B cell (primary cell): ENCODE data around the gene VAC14. TPM values are rescaled to one million over a fixed set of nuclear protein-coding genes. Genes with fewer than 3 reads are reported as not detected.

ENCODE experiments used
- ATAC-seq: fragments of 200-7000 bp; cut with Tn5 transposase; one replicate; pipeline ENCODE4 v1.10.0; 2021; ENCODE audit warnings: low read depth, mild to moderate bottlenecking, moderate number of reproducible peaks, moderate library complexity
- CTCF ChIA-PET: fragments of 350-600 bp; sonication (Branson Sonifier 250); formaldehyde crosslinking; loops from one replicate; lab custom pipeline; 2021; ENCODE audit warnings: antibody characterized with exemption, inconsistent platforms; lab: Charles Lee
- POLR2A ChIA-PET: fragments of 350-600 bp; sonication (Branson Sonifier 250); formaldehyde crosslinking; loops from one replicate; lab custom pipeline; 2021; ENCODE audit warnings: antibody characterized with exemption; lab: Charles Lee
- DNase-seq: peaks from one replicate; pipeline ENCODE4 v3.0.0; 2013
- H2AFZ ChIP-seq: 2 replicates; pipeline ENCODE4 v1.6.1; 2012; ENCODE audit warnings: mild to moderate bottlenecking, low read depth, low read length; ENCODE audit not compliant: insufficient read depth, poor library complexity, severe bottlenecking
- H3K27ac ChIP-seq, 2 donors: 1 replicate in 1 of 2; 2 replicates in 1 of 2; pipeline ENCODE4 v1.5.1; 2012 to 2013; ENCODE audit warnings: low read length in 2 of 2, mild to moderate bottlenecking in 2 of 2, moderate library complexity in 1 of 2
- H3K27me3 ChIP-seq, 4 experiments: fragments of 200-600 bp in 1 of 4; sonication (generic) in 1 of 4; replicated peaks in 1 of 4; 1 replicate in 2 of 4; 2 replicates in 2 of 4; pipeline versions ENCODE4 v1.6.1 to v1.7.0; 2013 to 2016; ENCODE audit warnings: low read length in 3 of 4, mild to moderate bottlenecking in 2 of 4, mixed read lengths in 1 of 4, moderate library complexity in 1 of 4; ENCODE audit not compliant: insufficient read depth in 4 of 4, control insufficient read depth in 3 of 4; ENCODE audit errors: control extremely low read depth in 1 of 4
- H3K36me3 ChIP-seq, 2 experiments: replicated peaks in 1 of 2; 1 replicate in 1 of 2; 2 replicates in 1 of 2; pipeline versions ENCODE4 v1.6.1 to v1.7.1; 2013; ENCODE audit warnings: low read length in 1 of 2; ENCODE audit not compliant: insufficient read depth in 2 of 2, control insufficient read depth in 1 of 2; ENCODE audit errors: control extremely low read depth in 1 of 2, extremely low read depth in 1 of 2
- H3K4me1 ChIP-seq, 2 donors: fragments of 200-600 bp in 1 of 2; sonication (generic) in 1 of 2; 1 replicate in 1 of 2; 2 replicates in 1 of 2; pipeline versions ENCODE4 v1.5.1 to v1.6.1; 2013 to 2017; ENCODE audit warnings: low read length in 2 of 2; ENCODE audit not compliant: control insufficient read depth in 2 of 2, insufficient read depth in 2 of 2
- H3K4me2 ChIP-seq: replicated peaks from 2 replicates; pipeline ENCODE3; 2012; ENCODE audit warnings: mild to moderate bottlenecking, low read depth, low read length; ENCODE audit not compliant: poor library complexity, severe bottlenecking
- H3K4me3 ChIP-seq, 5 experiments: fragments of 200-600 bp in 1 of 5; sonication (generic) in 1 of 5; 1 replicate in 3 of 5; 2 replicates in 2 of 5; pipeline versions ENCODE4 v1.5.1 to v1.7.0; 2011 to 2016; ENCODE audit warnings: low read length in 4 of 5, mild to moderate bottlenecking in 4 of 5, low read depth in 2 of 5, control low read depth in 1 of 5, moderate library complexity in 1 of 5; ENCODE audit not compliant: insufficient read depth in 1 of 5; ENCODE audit errors: control extremely low read depth in 1 of 5, extremely low read depth in 1 of 5
- H3K79me2 ChIP-seq: fragments of 200-600 bp; sonication (generic); one replicate; pipeline ENCODE4 v1.6.0; 2016; ENCODE audit warnings: low read length; ENCODE audit not compliant: control insufficient read depth, insufficient read depth
- H3K9ac ChIP-seq: fragments of 200-600 bp; sonication (generic); 2 replicates; pipeline ENCODE4 v1.6.1; 2017; ENCODE audit warnings: mild to moderate bottlenecking, low read length, moderate library complexity
- H3K9me3 ChIP-seq, 3 donors: one replicate each; pipeline versions ENCODE4 v1.6.1 to v1.7.1; 2013; ENCODE audit warnings: low read length in 2 of 3; ENCODE audit not compliant: control insufficient read depth in 2 of 3, insufficient read depth in 1 of 3; ENCODE audit errors: control extremely low read depth in 1 of 3
- H4K20me1 ChIP-seq: 2 replicates; pipeline ENCODE4 v1.6.0; 2012; ENCODE audit warnings: mild to moderate bottlenecking, low read length; ENCODE audit not compliant: insufficient read depth, control insufficient read depth, poor library complexity, severe bottlenecking
- H3K27ac Mint-ChIP-seq: one replicate; pipeline ENCODE4 v1.8.0; 2021; ENCODE audit warnings: mixed read lengths
- H3K27me3 Mint-ChIP-seq: one replicate; pipeline ENCODE4 v1.8.0; 2021; ENCODE audit warnings: mixed read lengths
- H3K4me1 Mint-ChIP-seq: one replicate; pipeline ENCODE4 v1.8.0; 2021; ENCODE audit warnings: mixed read lengths
- H3K4me3 Mint-ChIP-seq: one replicate; pipeline ENCODE4 v1.8.0; 2021; ENCODE audit warnings: mixed read lengths
- H3K9me3 Mint-ChIP-seq: one replicate; pipeline ENCODE4 v1.8.0; 2022; ENCODE audit warnings: mixed read lengths; ENCODE audit not compliant: insufficient read depth
- CTCF ChIP-seq: fragments of 200-600 bp; IDR thresholded peaks from one replicate; pipeline ENCODE4 v1.8.0; 2022; ENCODE audit warnings: antibody characterized with exemption, mild to moderate bottlenecking
- EZH2 ChIP-seq: IDR thresholded peaks from 2 replicates; pipeline ENCODE4 v1.6.1; 2012; ENCODE audit warnings: borderline replicate concordance, low read depth, mild to moderate bottlenecking, moderate library complexity, low read length; ENCODE audit not compliant: insufficient read depth, poor library complexity, severe bottlenecking
- WGBS: methylation state at CpG from one replicate; pipeline ENCODE4 v1.1.5; 2013; ENCODE audit warnings: missing lambda C conversion rate; ENCODE audit not compliant: insufficient coverage; 5-methylcytosine and 5-hydroxymethylcytosine counted together
- intact Hi-C: fragments of 100-400 bp; cut with micrococcal nuclease; formaldehyde crosslinking; loops from one replicate; pipeline ENCODE4 v1.10.0; 2022
- polyA plus RNA-seq: library from polyadenylated mRNA; depleted of rRNA; stranded (reverse); fragments of >200 nt; gene quantifications from 2 replicates; pipeline ENCODE4 v1.2.3, GENCODE V29; 2012
- total RNA-seq, 2 donors: library from RNA; stranded (reverse); fragments of 120-200 nt in 1 of 2; gene quantifications; 1 replicate in 1 of 2; 2 replicates in 1 of 2; pipeline versions ENCODE4 v1.2.3 to v1.2.4, GENCODE V29; 2013 to 2022

VAC14 gene
- total and polyA plus RNA-seq, 2 donors (not counting 1 experiment from before 2014, with no cell fraction given), result 42.6 to 64.7 TPM

- Histone ChIP-seq H3K4me3 (no peak overlapping the region), H3K4me1 (peaks cover 2 to 5% of the 10 kb centered on the region in 2 donors), H3K9ac (no peak overlapping the region), H3K4me2 (no peak overlapping the region), H3K36me3 (no peaks in the 10 kb centered on the region), H3K27ac (no peak overlapping the region), H4K20me1 (no peaks in the 10 kb centered on the region), H3K27me3 (no peaks in the 10 kb centered on the region), H3K79me2 (no peaks in the 10 kb centered on the region), H3K9me3 (no peaks in the 10 kb centered on the region), H2AFZ (no peak overlapping the region)
- ATAC-seq, result no peak
- WGBS, result 70% methylated on average over 2 of the region's 3 CpGs
- Mint-ChIP-seq H3K27me3 (peaks cover 7% of the 10 kb centered on the region), H3K4me1 (peaks cover 4% of the 10 kb centered on the region), H3K9me3 (no peaks in the 10 kb centered on the region), H3K27ac (no peak overlapping the region), H3K4me3 (no peak overlapping the region)
- TF ChIP-seq CTCF (no peak), EZH2 (no peak)
- CTCF ChIA-PET, result no interaction called here
- intact Hi-C loops, result loop anchor here (10.0 kb wide), 1 partner anchor 487 kb away; no protein-coding TSS in a partner anchor
- POLR2A ChIA-PET, result interaction anchor here (0.6 kb wide), 1 partner anchor 791 kb away, joined by 3 read pairs; no protein-coding TSS in a partner anchor
- DNase-seq, result no peak
Observed at GRCh38 chr16:70651524-70651923, 149.4 kb downstream of the VAC14 start.

GRCh38 chr16:70650216-70650615 is 150.7 kb downstream of the VAC14 start:
- no peak for ATAC-seq
- POLR2A ChIA-PET, result no interaction called here
- 82% methylated on average over 4 of the region's 4 CpGs for WGBS

More at GRCh38 chr16:70650216-70650615, 150.7 kb downstream of the VAC14 start:
- no peak overlapping the region for H3K27ac ChIP-seq
- no peaks in the 10 kb centered on the region for H3K27me3 ChIP-seq
- no peaks in the 10 kb centered on the region for H3K79me2 ChIP-seq
- Mint-ChIP-seq H3K9me3 (no peaks in the 10 kb centered on the region), H3K27ac (no peak overlapping the region), H3K4me1 (peaks cover 4% of the 10 kb centered on the region), H3K27me3 (peaks cover 7% of the 10 kb centered on the region), H3K4me3 (no peak overlapping the region)
- no peak overlapping the region for H3K4me2 ChIP-seq
- CTCF ChIA-PET, result no interaction called here
- no peak for TF ChIP-seq CTCF
- TF ChIP-seq EZH2, result no peak
- no peaks in the 10 kb centered on the region for H3K9me3 ChIP-seq
- no peak overlapping the region for H3K4me3 ChIP-seq
- peaks cover 2 to 5% of the 10 kb centered on the region in 2 donors for H3K4me1 ChIP-seq
- H3K36me3 ChIP-seq, result no peaks in the 10 kb centered on the region
- DNase-seq, result no peak
- intact Hi-C loops, result loop anchor here (10.0 kb wide), 1 partner anchor 485 kb away; no protein-coding TSS in a partner anchor
- H4K20me1 ChIP-seq, result no peaks in the 10 kb centered on the region
- no peak overlapping the region for H3K9ac ChIP-seq
- H2AFZ ChIP-seq, result no peak overlapping the region
